SK-N-SH (cell line): ENCODE results near the gene RPL29. TPM values are rescaled to one million over a fixed set of nuclear protein-coding genes. Genes with fewer than 3 reads are reported as not detected.

Experiments used
- CTCF ChIA-PET: fragments of 300-600, 350-600 bp; formaldehyde crosslinking; extraction: SDS; loops from one replicate; lab custom pipeline; 2021; lab: Yijun Ruan, JAX
- POLR2A ChIA-PET: fragments of 350-600 bp; sonication (Branson Sonifier 250); formaldehyde crosslinking; extraction: SDS; loops from one replicate; lab custom pipeline; 2020; ENCODE audit warnings: antibody characterized with exemption, inconsistent platforms; lab: Yijun Ruan, JAX
- DNase-seq: peaks from one replicate; pipeline ENCODE4 v3.0.0; 2012
- H2AFZ ChIP-seq: fragments of 200-600 bp; sonication (generic); 2 replicates; pipeline ENCODE4 v1.8.1; 2016; ENCODE audit warnings: antibody characterized with exemption, mild to moderate bottlenecking, low read depth
- H3F3A ChIP-seq: fragments of 200-600 bp; sonication (generic); replicated peaks from 2 replicates; pipeline ENCODE3; 2016; ENCODE audit warnings: antibody characterized with exemption, mild to moderate bottlenecking; ENCODE audit not compliant: insufficient read depth
- H3K27ac ChIP-seq, 2 experiments: fragments of 200-500 bp in 1 of 2; fragments of 200-600 bp in 1 of 2; sonication (Bioruptor generic) in 1 of 2; sonication (generic), shearing (Covaris generic) in 1 of 2; 2 replicates each; pipeline versions ENCODE4 v1.5.1 to v1.6.1; 2014 to 2016; ENCODE audit warnings: low read depth in 2 of 2, inconsistent platforms in 1 of 2, low read length in 1 of 2, mild to moderate bottlenecking in 1 of 2, mixed read lengths in 1 of 2
- H3K27me3 ChIP-seq: fragments of 200-600 bp; sonication (generic), shearing (Covaris generic); 2 replicates; pipeline ENCODE4 v1.6.1; 2016; ENCODE audit warnings: mixed run types; ENCODE audit not compliant: insufficient read depth
- H3K36me3 ChIP-seq, 2 experiments: fragments of 200-500 bp in 1 of 2; fragments of 200-600 bp in 1 of 2; sonication (Bioruptor generic) in 1 of 2; sonication (generic) in 1 of 2; replicated peaks in 1 of 2; 2 replicates each; pipeline versions ENCODE3 to v1.5.1; 2014 to 2016; ENCODE audit warnings: low read length in 1 of 2, mild to moderate bottlenecking in 1 of 2; ENCODE audit not compliant: insufficient read depth in 2 of 2, control insufficient read depth in 1 of 2
- H3K4me1 ChIP-seq, 2 experiments: fragments of 200-500 bp in 1 of 2; fragments of 200-600 bp in 1 of 2; sonication (Bioruptor generic) in 1 of 2; sonication (generic), shearing (Covaris generic) in 1 of 2; 2 replicates each; pipeline versions ENCODE4 v1.5.1 to v1.6.1; 2014 to 2016; ENCODE audit warnings: low read depth in 1 of 2, low read length in 1 of 2, mixed run types in 1 of 2; ENCODE audit not compliant: insufficient read depth in 2 of 2, control insufficient read depth in 1 of 2
- H3K4me2 ChIP-seq: fragments of 200-600 bp; sonication (generic), shearing (Covaris generic); 2 replicates; pipeline ENCODE4 v1.6.1; 2017; ENCODE audit warnings: mixed run types
- H3K4me3 ChIP-seq, 2 experiments: fragments of 200-500 bp in 1 of 2; fragments of 200-600 bp in 1 of 2; sonication (Bioruptor generic) in 1 of 2; sonication (generic), shearing (Covaris generic) in 1 of 2; 2 replicates each; pipeline versions ENCODE4 v1.5.1 to v1.8.1; 2014 to 2016; ENCODE audit warnings: low read depth in 2 of 2, inconsistent platforms in 1 of 2, low read length in 1 of 2, mild to moderate bottlenecking in 1 of 2, mixed read lengths in 1 of 2, moderate library complexity in 1 of 2
- H3K79me2 ChIP-seq: fragments of 200-600 bp; sonication (generic); 2 replicates; pipeline ENCODE4 v1.8.1; 2017; ENCODE audit warnings: mild to moderate bottlenecking; ENCODE audit not compliant: insufficient read depth
- H3K9ac ChIP-seq: fragments of 200-600 bp; sonication (generic); 2 replicates; pipeline ENCODE4 v1.6.1; 2017; ENCODE audit warnings: mixed run types
- H3K9me2 ChIP-seq: fragments of 200-600 bp; sonication (generic); 2 replicates; pipeline ENCODE4 v1.6.1; 2017; ENCODE audit warnings: mixed run types
- H3K9me3 ChIP-seq: fragments of 200-600 bp; sonication (generic); 2 replicates; pipeline ENCODE4 v1.6.1; 2017; ENCODE audit warnings: mixed run types, mild to moderate bottlenecking, moderate library complexity
- H4K20me1 ChIP-seq: fragments of 200-600 bp; sonication (generic); 2 replicates; pipeline ENCODE4 v1.6.1; 2017; ENCODE audit warnings: mild to moderate bottlenecking, mixed run types; ENCODE audit not compliant: insufficient read depth
- ELF1 ChIP-seq: IDR thresholded peaks from 2 replicates; pipeline ENCODE4 v1.4.0; 2012
- EP300 ChIP-seq, 2 experiments: IDR thresholded peaks; 2 replicates each; pipeline versions ENCODE4 v1.4.0 to v1.6.1; 2012; ENCODE audit warnings: borderline replicate concordance in 1 of 2, low read depth in 1 of 2, low read length in 1 of 2
- FOXJ3 ChIP-seq: sonication (generic); formaldehyde crosslinking; IDR thresholded peaks from 2 replicates; pipeline ENCODE4 v1.5.1; 2020; ENCODE audit warnings: mild to moderate bottlenecking, missing genetic modification reagents
- FOXM1 ChIP-seq: IDR thresholded peaks from 2 replicates; pipeline ENCODE4 v1.4.0; 2012; ENCODE audit warnings: low read depth, mild to moderate bottlenecking
- GABPA ChIP-seq: IDR thresholded peaks from 2 replicates; pipeline ENCODE4 v1.4.0; 2012; ENCODE audit warnings: low read depth, mild to moderate bottlenecking
- GATA2 ChIP-seq: sonication (generic); formaldehyde crosslinking; IDR thresholded peaks from 2 replicates; pipeline ENCODE4 v1.5.0; 2020; ENCODE audit warnings: mild to moderate bottlenecking, missing genetic modification reagents
- JUND ChIP-seq: IDR thresholded peaks from 2 replicates; pipeline ENCODE4 v1.4.0; 2012
- MEF2A ChIP-seq: IDR thresholded peaks from 2 replicates; pipeline ENCODE4 v1.4.0; 2012; ENCODE audit warnings: low read depth, borderline replicate concordance
- MXI1 ChIP-seq: IDR thresholded peaks from 2 replicates; pipeline ENCODE4 v1.6.1; 2012; ENCODE audit warnings: mild to moderate bottlenecking, low read depth, low read length, improper control_type of control experiment
- NFIC ChIP-seq: IDR thresholded peaks from 2 replicates; pipeline ENCODE4 v1.4.0; 2012; ENCODE audit warnings: borderline replicate concordance
- NRF1 ChIP-seq: IDR thresholded peaks from 2 replicates; pipeline ENCODE4 v1.6.1; 2012; ENCODE audit warnings: low read depth, mild to moderate bottlenecking, low read length
- POLR2AphosphoS5 ChIP-seq: IDR thresholded peaks from 2 replicates; pipeline ENCODE4 v1.6.1; 2012; ENCODE audit warnings: low read depth, low read length
- RAD21 ChIP-seq: IDR thresholded peaks from 2 replicates; pipeline ENCODE4 v1.6.1; 2012; ENCODE audit warnings: mild to moderate bottlenecking, low read length
- RCOR1 ChIP-seq: fragments of 150-350 bp; IDR thresholded peaks from 2 replicates; pipeline ENCODE4 v1.6.1; 2017; ENCODE audit warnings: antibody characterized with exemption, low read length
- RFX5 ChIP-seq: IDR thresholded peaks from 2 replicates; pipeline ENCODE4 v1.6.1; 2012; ENCODE audit warnings: mild to moderate bottlenecking, improper control_type of control experiment, low read length
- SIN3A ChIP-seq: IDR thresholded peaks from 2 replicates; pipeline ENCODE4 v1.6.1; 2012; ENCODE audit warnings: low read depth, mild to moderate bottlenecking, low read length, moderate library complexity, borderline replicate concordance
- SMC3 ChIP-seq: IDR thresholded peaks from 2 replicates; pipeline ENCODE4 v1.6.1; 2012; ENCODE audit warnings: low read depth, low read length, improper control_type of control experiment
- TAF1 ChIP-seq: IDR thresholded peaks from 2 replicates; pipeline ENCODE4 v1.6.1; 2012; ENCODE audit warnings: low read depth, mild to moderate bottlenecking, low read length, moderate library complexity, borderline replicate concordance
- TEAD4 ChIP-seq: IDR thresholded peaks from 2 replicates; pipeline ENCODE4 v1.4.0; 2012; ENCODE audit warnings: mild to moderate bottlenecking, borderline replicate concordance; ENCODE audit not compliant: insufficient read depth
- USF1 ChIP-seq: IDR thresholded peaks from 2 replicates; pipeline ENCODE4 v1.4.0; 2012; ENCODE audit warnings: low read depth, borderline replicate concordance
- YY1 ChIP-seq: IDR thresholded peaks from 2 replicates; pipeline ENCODE4 v1.4.0; 2012; ENCODE audit warnings: low read depth, mild to moderate bottlenecking
- ZBTB33 ChIP-seq: IDR thresholded peaks from 2 replicates; pipeline ENCODE4 v1.4.0; 2012; ENCODE audit warnings: low read depth, borderline replicate concordance
- whole genome bisulfite sequencing: methylation state at CpG from one replicate; pipeline ENCODE4 v1.1.6; 2017; ENCODE audit warnings: low lambda C conversion rate; 5-methylcytosine and 5-hydroxymethylcytosine counted together
- polyA plus RNA-seq, 3 experiments: library from polyadenylated mRNA; depleted of rRNA; stranded (reverse); fragments of >200 nt; gene quantifications; 2 replicates each; pipeline ENCODE4 v1.2.3, GENCODE V29; 2012
- TF ChIP-seq, protein P1 (sequence below): fragments of 150-350 bp; IDR thresholded peaks from 2 replicates; pipeline ENCODE4 v1.6.1; 2016; ENCODE audit warnings: mild to moderate bottlenecking, low read depth, low read length
- TF ChIP-seq, protein P2 (sequence below): IDR thresholded peaks from 2 replicates; pipeline ENCODE4 v1.6.1; 2012; ENCODE audit warnings: mild to moderate bottlenecking, low read depth, low read length, moderate library complexity
- TF ChIP-seq, protein P3 (sequence below): IDR thresholded peaks from 2 replicates; pipeline ENCODE4; 2012

Gene RPL29
- polyA plus RNA-seq, 1 of the 3 experiments (the other 2 are of a cell fraction), result 3,173 TPM

- ChIA-PET POLR2A (interaction anchor here (0.6 to 6.2 kb wide), 13 partner anchors 9 to 116 kb away, joined by 3 to 144 read pairs (median 13); partner anchors contain the start of genes ACY1, DUSP7 and RPL29), CTCF (interaction anchor here (1.6 to 24.7 kb wide), 8 partner anchors 11 to 169 kb away, joined by 4 to 983 read pairs (median 182); partner anchors contain the start of genes ACY1, DUSP7 and POC1A)
- H3K4me1 ChIP-seq, result peaks cover 20 to 62% of the 10 kb centered on the region in 2 experiments
- H3K4me2 ChIP-seq, result peak overlapping the region; percentile 73
- H4K20me1 ChIP-seq, result no peaks in the 10 kb centered on the region
- WGBS, result 58% methylated on average over 5 of the region's 8 CpGs
- peak overlapping the region; percentile 34; the same call in 1 of the 2 replicates for H3K9ac ChIP-seq
- no peaks in the 10 kb centered on the region for H3F3A ChIP-seq
- H3K9me2 ChIP-seq, result no peaks in the 10 kb centered on the region
- peak; percentile 72 for DNase-seq
- no peaks in the 10 kb centered on the region for H3K79me2 ChIP-seq
- H3K27me3 ChIP-seq, result no peaks in the 10 kb centered on the region
- H2AFZ ChIP-seq, result peak overlapping the region; percentile 84; the same call in 1 of the 2 replicates
- peak overlapping the region in 1 of 2 experiments; percentile 6; a peak in 1 of 4 replicates for H3K4me3 ChIP-seq
- H3K9me3 ChIP-seq, result no peaks in the 10 kb centered on the region
- no peaks in the 10 kb centered on the region for H3K36me3 ChIP-seq
- H3K27ac ChIP-seq, result peak overlapping the region; percentile 52 to 99; a peak in 3 of 4 replicates
- TF ChIP-seq GATA2 (CRISPR knock-in tag), result peak; percentile 82
- no peak for TF ChIP-seq USF1
- TF ChIP-seq, protein P1, sequence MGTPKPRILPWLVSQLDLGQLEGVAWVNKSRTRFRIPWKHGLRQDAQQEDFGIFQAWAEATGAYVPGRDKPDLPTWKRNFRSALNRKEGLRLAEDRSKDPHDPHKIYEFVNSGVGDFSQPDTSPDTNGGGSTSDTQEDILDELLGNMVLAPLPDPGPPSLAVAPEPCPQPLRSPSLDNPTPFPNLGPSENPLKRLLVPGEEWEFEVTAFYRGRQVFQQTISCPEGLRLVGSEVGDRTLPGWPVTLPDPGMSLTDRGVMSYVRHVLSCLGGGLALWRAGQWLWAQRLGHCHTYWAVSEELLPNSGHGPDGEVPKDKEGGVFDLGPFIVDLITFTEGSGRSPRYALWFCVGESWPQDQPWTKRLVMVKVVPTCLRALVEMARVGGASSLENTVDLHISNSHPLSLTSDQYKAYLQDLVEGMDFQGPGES, result no peak
- TF ChIP-seq EP300 (IDR thresholded peaks at IDR 0.05; ENCODE audit: borderline replicate concordance in 1 of 2, low read depth in 1 of 2, low read length in 1 of 2), result peak in 1 of 2 experiments; percentile 75; a peak in 2 of 4 replicates
- TF ChIP-seq YY1, result no peak
- TF ChIP-seq MXI1, result peak; percentile 69
- TF ChIP-seq, protein P2, sequence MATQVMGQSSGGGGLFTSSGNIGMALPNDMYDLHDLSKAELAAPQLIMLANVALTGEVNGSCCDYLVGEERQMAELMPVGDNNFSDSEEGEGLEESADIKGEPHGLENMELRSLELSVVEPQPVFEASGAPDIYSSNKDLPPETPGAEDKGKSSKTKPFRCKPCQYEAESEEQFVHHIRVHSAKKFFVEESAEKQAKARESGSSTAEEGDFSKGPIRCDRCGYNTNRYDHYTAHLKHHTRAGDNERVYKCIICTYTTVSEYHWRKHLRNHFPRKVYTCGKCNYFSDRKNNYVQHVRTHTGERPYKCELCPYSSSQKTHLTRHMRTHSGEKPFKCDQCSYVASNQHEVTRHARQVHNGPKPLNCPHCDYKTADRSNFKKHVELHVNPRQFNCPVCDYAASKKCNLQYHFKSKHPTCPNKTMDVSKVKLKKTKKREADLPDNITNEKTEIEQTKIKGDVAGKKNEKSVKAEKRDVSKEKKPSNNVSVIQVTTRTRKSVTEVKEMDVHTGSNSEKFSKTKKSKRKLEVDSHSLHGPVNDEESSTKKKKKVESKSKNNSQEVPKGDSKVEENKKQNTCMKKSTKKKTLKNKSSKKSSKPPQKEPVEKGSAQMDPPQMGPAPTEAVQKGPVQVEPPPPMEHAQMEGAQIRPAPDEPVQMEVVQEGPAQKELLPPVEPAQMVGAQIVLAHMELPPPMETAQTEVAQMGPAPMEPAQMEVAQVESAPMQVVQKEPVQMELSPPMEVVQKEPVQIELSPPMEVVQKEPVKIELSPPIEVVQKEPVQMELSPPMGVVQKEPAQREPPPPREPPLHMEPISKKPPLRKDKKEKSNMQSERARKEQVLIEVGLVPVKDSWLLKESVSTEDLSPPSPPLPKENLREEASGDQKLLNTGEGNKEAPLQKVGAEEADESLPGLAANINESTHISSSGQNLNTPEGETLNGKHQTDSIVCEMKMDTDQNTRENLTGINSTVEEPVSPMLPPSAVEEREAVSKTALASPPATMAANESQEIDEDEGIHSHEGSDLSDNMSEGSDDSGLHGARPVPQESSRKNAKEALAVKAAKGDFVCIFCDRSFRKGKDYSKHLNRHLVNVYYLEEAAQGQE, result no peak
- TF ChIP-seq RCOR1, result peak; percentile 35; the same call in 1 of the 2 replicates
- TF ChIP-seq ELF1, result no peak
- no peak for TF ChIP-seq NFIC
- TF ChIP-seq ZBTB33, result no peak
- TF ChIP-seq MEF2A, result no peak
- TF ChIP-seq RFX5, result no peak
- TF ChIP-seq SMC3, result peak; percentile 30; the same call in 1 of the 2 replicates
- TF ChIP-seq, protein P3, sequence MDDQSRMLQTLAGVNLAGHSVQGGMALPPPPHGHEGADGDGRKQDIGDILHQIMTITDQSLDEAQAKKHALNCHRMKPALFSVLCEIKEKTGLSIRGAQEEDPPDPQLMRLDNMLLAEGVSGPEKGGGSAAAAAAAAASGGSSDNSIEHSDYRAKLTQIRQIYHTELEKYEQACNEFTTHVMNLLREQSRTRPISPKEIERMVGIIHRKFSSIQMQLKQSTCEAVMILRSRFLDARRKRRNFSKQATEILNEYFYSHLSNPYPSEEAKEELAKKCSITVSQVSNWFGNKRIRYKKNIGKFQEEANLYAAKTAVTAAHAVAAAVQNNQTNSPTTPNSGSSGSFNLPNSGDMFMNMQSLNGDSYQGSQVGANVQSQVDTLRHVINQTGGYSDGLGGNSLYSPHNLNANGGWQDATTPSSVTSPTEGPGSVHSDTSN, result no peak
- no peak for TF ChIP-seq SIN3A
- TF ChIP-seq GABPA, result no peak
- no peak for TF ChIP-seq TAF1
- 0 out of 2 replicates have a peak, but pooled peaks have one; percentile 36 for TF ChIP-seq FOXJ3 (CRISPR knock-in tag)
- TF ChIP-seq POLR2AphosphoS5, result no peak
- TF ChIP-seq TEAD4, result no peak
- TF ChIP-seq NRF1, result no peak
- TF ChIP-seq JUND, result no peak
- TF ChIP-seq FOXM1, result no peak
- TF ChIP-seq RAD21, result peak; percentile 34
Measured at GRCh38 chr3:52006017-52006819, 10.5 kb upstream of the RPL29 start.
